Measurements from ENCODE around the gene SLFN12L.
"Not testable (repeated sequence)": the region's sequence is repeated elsewhere in the genome, so short reads cannot be mapped to it uniquely, and the experiment has no call there.

GRCh38 chr17:35521654-35522256, 15.7 kb downstream of the SLFN12L start:
- not testable (repeated sequence) for TF ChIP-seq CTCF, POLR2A (IDR thresholded peaks at IDR 0.05)

Data from testis (tissue), 2 donors.